HCT116 (cell line): ENCODE results near the gene GMDS. TPM values are rescaled to one million over a fixed set of nuclear protein-coding genes. Genes with fewer than 3 reads are reported as not detected.

Experiments used
- ATAC-seq: fragments of 200-7000 bp; cut with Tn5 transposase; 2 replicates; pipeline ENCODE4 v1.9.1; 2020; ENCODE audit warnings: mild to moderate bottlenecking, moderate library complexity
- BruUV-seq: library from RNA; stranded (reverse); fragments of 400-500 nt; replicated peaks from 2 replicates; lab custom pipeline; 2021; lab: Mats Ljungman, UMichigan
- CTCF ChIA-PET: fragments of 300-600 bp; sonication (Branson Sonifier 250); formaldehyde crosslinking; loops from one replicate; lab custom pipeline; 2021; ENCODE audit warnings: antibody characterized with exemption; lab: Charles Lee
- POLR2A ChIA-PET: fragments of 300-600, 350-600 bp; sonication (Branson Sonifier 250); formaldehyde crosslinking; loops from one replicate; lab custom pipeline; 2021; ENCODE audit warnings: antibody characterized with exemption; lab: Charles Lee
- RAD21 ChIA-PET, 2 experiments: fragments of 300-600 bp; sonication (Branson Sonifier 250); formaldehyde crosslinking; loops; one replicate each; lab custom pipeline; 2023; ENCODE audit warnings: low total read pairs in 2 of 2; ENCODE audit not compliant: uncharacterized antibody in 2 of 2, unreplicated experiment in 2 of 2, low non-redundant PET in 1 of 2; lab: Charles Lee
- DNase-seq: peaks from one replicate; pipeline ENCODE4 v3.0.0-alpha.2; 2010; ENCODE audit warnings: low read depth, low spot score
- H2AFZ ChIP-seq: fragments of 200-600 bp; shearing (Covaris generic), sonication (generic); 2 replicates; pipeline ENCODE4 v1.6.1; 2017; ENCODE audit warnings: low read depth, mixed run types, mixed read lengths, antibody characterized with exemption, low read length; ENCODE audit not compliant: poor library complexity, severe bottlenecking
- H3K27ac ChIP-seq: 2 replicates; pipeline ENCODE4 v1.5.1; 2012; ENCODE audit warnings: low read depth, low read length
- H3K27me3 ChIP-seq: fragments of 200-600 bp; sonication (generic); 2 replicates; pipeline ENCODE4 v1.6.1; 2016; ENCODE audit warnings: mixed run types, low read length, mixed read lengths; ENCODE audit not compliant: insufficient read depth
- H3K36me3 ChIP-seq, 2 experiments: fragments of 200-500 bp in 1 of 2; fragments of 200-600 bp in 1 of 2; sonication (Bioruptor generic) in 1 of 2; sonication (generic) in 1 of 2; 2 replicates each; pipeline versions ENCODE4 v1.5.1 to v1.6.1; 2014 to 2016; ENCODE audit warnings: low read length in 2 of 2, inconsistent platforms in 1 of 2, mixed read lengths in 1 of 2, mixed run types in 1 of 2; ENCODE audit not compliant: insufficient read depth in 2 of 2, control insufficient read depth in 1 of 2
- H3K4me1 ChIP-seq, 2 experiments: fragments of 200-600 bp in 1 of 2; sonication (generic) in 1 of 2; 2 replicates each; pipeline versions ENCODE4 v1.5.1 to v1.6.1; 2012 to 2017; ENCODE audit warnings: low read length in 2 of 2, inconsistent platforms in 1 of 2, mild to moderate bottlenecking in 1 of 2, mixed read lengths in 1 of 2, mixed run types in 1 of 2, moderate library complexity in 1 of 2; ENCODE audit not compliant: insufficient read depth in 2 of 2, control insufficient read depth in 1 of 2
- H3K4me2 ChIP-seq: fragments of 200-600 bp; sonication (generic); 2 replicates; pipeline ENCODE4 v1.6.1; 2017; ENCODE audit warnings: mixed run types, low read length, mixed read lengths
- H3K4me3 ChIP-seq, 2 experiments: fragments of 200-600 bp in 1 of 2; sonication (generic) in 1 of 2; replicated peaks in 1 of 2; 2 replicates each; pipeline ENCODE4 v1.5.1; 2011 to 2016; ENCODE audit warnings: low read length in 2 of 2, control low read depth in 1 of 2, low read depth in 1 of 2, mild to moderate bottlenecking in 1 of 2, mixed read lengths in 1 of 2, mixed run types in 1 of 2
- H3K79me2 ChIP-seq: fragments of 200-600 bp; sonication (generic); 2 replicates; pipeline ENCODE4 v1.6.1; 2017; ENCODE audit warnings: mild to moderate bottlenecking, mixed run types, low read length, moderate library complexity, mixed read lengths; ENCODE audit not compliant: insufficient read depth
- H3K9ac ChIP-seq: fragments of 200-600 bp; sonication (generic); 2 replicates; pipeline ENCODE4 v1.6.1; 2016; ENCODE audit warnings: low read length, mixed read lengths
- H3K9me2 ChIP-seq: fragments of 200-600 bp; sonication (generic), shearing (Covaris generic); 2 replicates; pipeline ENCODE4 v1.6.1; 2017; ENCODE audit warnings: mixed run types, mild to moderate bottlenecking, moderate library complexity; ENCODE audit not compliant: insufficient read depth
- H3K9me3 ChIP-seq, 2 experiments: fragments of 200-500 bp in 1 of 2; fragments of 200-600 bp in 1 of 2; sonication (Bioruptor generic) in 1 of 2; sonication (generic) in 1 of 2; 2 replicates each; pipeline ENCODE4 v1.6.1; 2014 to 2017; ENCODE audit warnings: low read length in 2 of 2, mixed read lengths in 2 of 2, inconsistent platforms in 1 of 2, low read depth in 1 of 2, mild to moderate bottlenecking in 1 of 2, mixed run types in 1 of 2, moderate library complexity in 1 of 2; ENCODE audit not compliant: control insufficient read depth in 1 of 2, insufficient read depth in 1 of 2
- H4K20me1 ChIP-seq: fragments of 200-600 bp; sonication (generic), shearing (Covaris generic); 2 replicates; pipeline ENCODE4 v1.6.1; 2017; ENCODE audit warnings: mixed run types, mild to moderate bottlenecking, moderate library complexity; ENCODE audit not compliant: insufficient read depth
- CBX3 ChIP-seq: IDR thresholded peaks from 2 replicates; pipeline ENCODE4 v1.6.1; 2012; ENCODE audit warnings: low read depth
- EGR1 ChIP-seq: IDR thresholded peaks from 2 replicates; pipeline ENCODE4 v1.6.1; 2012; ENCODE audit warnings: low read depth
- JUND ChIP-seq: IDR thresholded peaks from 2 replicates; pipeline ENCODE4 v1.6.1; 2012
- POLR2A ChIP-seq: IDR thresholded peaks from 2 replicates; pipeline ENCODE4 v1.7.0; 2011; ENCODE audit warnings: borderline replicate concordance; ENCODE audit not compliant: insufficient read depth, insufficient read length; ENCODE audit errors: extremely low read depth
- RAD21 ChIP-seq: IDR thresholded peaks from 2 replicates; pipeline ENCODE4 v1.6.1; 2012; ENCODE audit warnings: low read depth, mild to moderate bottlenecking
- SIN3A ChIP-seq: IDR thresholded peaks from 2 replicates; pipeline ENCODE4 v1.6.1; 2012; ENCODE audit warnings: low read depth
- SP1 ChIP-seq: IDR thresholded peaks from 2 replicates; pipeline ENCODE4 v1.6.1; 2012; ENCODE audit warnings: low read depth
- TCF7L2 ChIP-seq: IDR thresholded peaks from 2 replicates; pipeline ENCODE4 v1.7.0; 2011; ENCODE audit warnings: borderline replicate concordance, inconsistent platforms; ENCODE audit not compliant: insufficient read depth, insufficient read length; ENCODE audit errors: extremely low read depth
- YY1 ChIP-seq: IDR thresholded peaks from 2 replicates; pipeline ENCODE4 v1.6.1; 2011; ENCODE audit warnings: low read length, low read depth, moderate library complexity, mild to moderate bottlenecking; ENCODE audit not compliant: insufficient replicate concordance; ENCODE audit errors: extremely low read depth
- ZFX ChIP-seq: fragments of 450-650 bp; IDR thresholded peaks from 2 replicates; pipeline ENCODE4 v1.6.1; 2017
- ZNF274 ChIP-seq: fragments of 200-500 bp; sonication (Bioruptor generic); IDR thresholded peaks from 2 replicates; pipeline ENCODE4 v1.6.1; 2014; ENCODE audit warnings: mild to moderate bottlenecking, low read depth, low read length, inconsistent platforms
- intact Hi-C: fragments of 100-400 bp; cut with micrococcal nuclease; formaldehyde crosslinking; loops from 2 replicates; pipeline ENCODE4 v1.10.0; 2022
- total RNA-seq: library from RNA; stranded (reverse); gene quantifications from one replicate; pipeline ENCODE4 v1.2.1, GENCODE V29; 2021; ENCODE audit not compliant: unreplicated experiment
- TF ChIP-seq, protein P1 (sequence below): IDR thresholded peaks from 2 replicates; pipeline ENCODE4 v1.6.1; 2012; ENCODE audit warnings: low read depth
- TF ChIP-seq, protein P2 (sequence below): IDR thresholded peaks from 2 replicates; pipeline ENCODE4 v1.6.1; 2012
- TF ChIP-seq, protein P3 (sequence below): IDR thresholded peaks from 2 replicates; pipeline ENCODE4 v1.6.1; 2011; ENCODE audit warnings: mild to moderate bottlenecking, low read length, moderate library complexity; ENCODE audit not compliant: insufficient replicate concordance; ENCODE audit errors: extremely low read depth
- TF ChIP-seq, protein P4 (sequence below): IDR thresholded peaks from 2 replicates; pipeline ENCODE4 v1.6.1; 2012

The GMDS gene
- total RNA-seq, 1 experiment from 2014 or later = 34.4 TPM

DNA sequence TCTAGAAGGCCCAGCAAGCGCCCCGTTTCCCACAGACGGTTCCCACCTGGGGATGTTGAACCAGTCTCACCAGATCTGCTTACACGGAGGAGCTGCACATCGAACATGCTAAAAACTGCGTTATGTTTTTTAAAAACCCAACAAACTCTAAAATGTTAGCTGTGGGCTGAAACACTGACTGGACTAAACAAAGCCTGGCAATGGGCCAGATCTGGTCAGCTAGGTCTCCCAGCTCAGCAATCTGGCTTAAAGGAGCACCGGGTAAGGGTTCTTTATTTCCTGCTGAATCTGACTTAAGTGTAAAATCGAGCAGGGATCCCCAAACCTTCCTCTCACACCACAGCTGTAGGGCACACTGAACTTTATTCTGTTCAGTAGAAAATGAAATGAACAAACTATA is 478.8 kb downstream of the GMDS start:
- no peak overlapping the region for H3K9ac ChIP-seq
- H3K4me2 ChIP-seq = no peak overlapping the region
- POLR2A ChIA-PET = no interaction called here
- H3K79me2 ChIP-seq = no peaks in the 10 kb centered on the region
- peaks cover 10 to 21% of the 10 kb centered on the region in 2 experiments; a peak in 2 of 4 replicates for H3K4me1 ChIP-seq
- H3K27ac ChIP-seq = no peak overlapping the region
- no peaks in the 10 kb centered on the region for H3K9me2 ChIP-seq
- H3K36me3 ChIP-seq = no peaks in the 10 kb centered on the region
- ATAC-seq (no peak), DNase-seq (no peak)
- H3K4me3 ChIP-seq = no peak overlapping the region
- intact Hi-C loops = no loop called here
- RAD21 ChIA-PET = no interaction called here
- no peaks in the 10 kb centered on the region for H4K20me1 ChIP-seq
- no peaks in the 10 kb centered on the region for H3K9me3 ChIP-seq
- BruUV-seq = no TSS peak
- TF ChIP-seq POLR2A = no peak
- H2AFZ ChIP-seq = no peak overlapping the region
- no peaks in the 10 kb centered on the region for H3K27me3 ChIP-seq
- CTCF ChIA-PET = no interaction called here

DNA sequence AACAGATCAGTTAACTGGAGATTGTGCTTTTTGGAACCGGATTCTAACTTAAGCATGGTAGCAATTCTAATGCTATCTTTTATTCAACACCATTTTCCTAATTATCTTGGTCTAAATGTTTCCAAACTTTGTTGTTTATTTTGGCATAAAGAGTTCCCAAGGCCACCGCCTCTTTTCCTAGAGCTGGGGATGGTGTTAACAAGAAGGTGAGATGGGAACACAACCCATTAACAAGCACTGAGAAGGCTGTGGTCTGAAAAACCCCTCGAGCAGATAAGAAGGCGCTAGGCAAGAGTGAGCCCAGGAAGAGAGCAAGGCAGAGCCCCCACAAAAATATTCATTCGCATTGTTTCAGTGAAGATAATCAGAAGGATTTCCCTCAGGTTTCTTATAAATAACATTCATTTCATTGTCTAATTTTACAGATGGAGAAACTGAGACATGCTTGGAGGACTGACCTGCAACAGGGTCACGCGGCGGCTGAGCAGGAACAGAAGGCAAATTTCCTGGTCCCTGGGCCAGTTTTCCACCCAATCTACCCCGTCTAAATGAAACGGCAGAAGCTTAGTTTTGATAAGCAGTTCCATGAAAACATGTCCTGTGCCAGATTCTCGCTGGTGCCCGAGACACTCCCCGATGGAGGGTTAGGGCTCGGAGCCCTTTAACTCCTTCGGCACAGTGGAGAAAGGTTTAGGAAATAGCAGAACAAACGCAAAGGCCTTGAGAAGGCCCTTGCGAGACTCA is 480.1 kb downstream of the GMDS start:
- no peak for ATAC-seq
- Histone ChIP-seq H3K4me3 (no peak overlapping the region), H3K27ac (no peak overlapping the region), H3K4me2 (no peak overlapping the region), H3K79me2 (no peaks in the 10 kb centered on the region), H3K9me3 (no peaks in the 10 kb centered on the region), H3K36me3 (no peaks in the 10 kb centered on the region), H3K9me2 (no peaks in the 10 kb centered on the region), H3K9ac (no peak overlapping the region), H3K4me1 (peaks cover 10 to 17% of the 10 kb centered on the region in 2 experiments; a peak in 2 of 4 replicates), H2AFZ (no peak overlapping the region), H4K20me1 (no peaks in the 10 kb centered on the region), H3K27me3 (no peaks in the 10 kb centered on the region)
- ChIA-PET CTCF (no interaction called here), POLR2A (no interaction called here), RAD21 (no interaction called here)
- BruUV-seq = no TSS peak
- intact Hi-C loops = no loop called here
- DNase-seq = no peak
- no peak for TF ChIP-seq SIN3A
- TF ChIP-seq SP1 = no peak
- TF ChIP-seq, protein P1, sequence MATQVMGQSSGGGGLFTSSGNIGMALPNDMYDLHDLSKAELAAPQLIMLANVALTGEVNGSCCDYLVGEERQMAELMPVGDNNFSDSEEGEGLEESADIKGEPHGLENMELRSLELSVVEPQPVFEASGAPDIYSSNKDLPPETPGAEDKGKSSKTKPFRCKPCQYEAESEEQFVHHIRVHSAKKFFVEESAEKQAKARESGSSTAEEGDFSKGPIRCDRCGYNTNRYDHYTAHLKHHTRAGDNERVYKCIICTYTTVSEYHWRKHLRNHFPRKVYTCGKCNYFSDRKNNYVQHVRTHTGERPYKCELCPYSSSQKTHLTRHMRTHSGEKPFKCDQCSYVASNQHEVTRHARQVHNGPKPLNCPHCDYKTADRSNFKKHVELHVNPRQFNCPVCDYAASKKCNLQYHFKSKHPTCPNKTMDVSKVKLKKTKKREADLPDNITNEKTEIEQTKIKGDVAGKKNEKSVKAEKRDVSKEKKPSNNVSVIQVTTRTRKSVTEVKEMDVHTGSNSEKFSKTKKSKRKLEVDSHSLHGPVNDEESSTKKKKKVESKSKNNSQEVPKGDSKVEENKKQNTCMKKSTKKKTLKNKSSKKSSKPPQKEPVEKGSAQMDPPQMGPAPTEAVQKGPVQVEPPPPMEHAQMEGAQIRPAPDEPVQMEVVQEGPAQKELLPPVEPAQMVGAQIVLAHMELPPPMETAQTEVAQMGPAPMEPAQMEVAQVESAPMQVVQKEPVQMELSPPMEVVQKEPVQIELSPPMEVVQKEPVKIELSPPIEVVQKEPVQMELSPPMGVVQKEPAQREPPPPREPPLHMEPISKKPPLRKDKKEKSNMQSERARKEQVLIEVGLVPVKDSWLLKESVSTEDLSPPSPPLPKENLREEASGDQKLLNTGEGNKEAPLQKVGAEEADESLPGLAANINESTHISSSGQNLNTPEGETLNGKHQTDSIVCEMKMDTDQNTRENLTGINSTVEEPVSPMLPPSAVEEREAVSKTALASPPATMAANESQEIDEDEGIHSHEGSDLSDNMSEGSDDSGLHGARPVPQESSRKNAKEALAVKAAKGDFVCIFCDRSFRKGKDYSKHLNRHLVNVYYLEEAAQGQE = no peak
- TF ChIP-seq TCF7L2 = no peak
- TF ChIP-seq, protein P2, sequence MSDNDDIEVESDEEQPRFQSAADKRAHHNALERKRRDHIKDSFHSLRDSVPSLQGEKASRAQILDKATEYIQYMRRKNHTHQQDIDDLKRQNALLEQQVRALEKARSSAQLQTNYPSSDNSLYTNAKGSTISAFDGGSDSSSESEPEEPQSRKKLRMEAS = no peak
- TF ChIP-seq JUND = no peak
- TF ChIP-seq, protein P3, sequence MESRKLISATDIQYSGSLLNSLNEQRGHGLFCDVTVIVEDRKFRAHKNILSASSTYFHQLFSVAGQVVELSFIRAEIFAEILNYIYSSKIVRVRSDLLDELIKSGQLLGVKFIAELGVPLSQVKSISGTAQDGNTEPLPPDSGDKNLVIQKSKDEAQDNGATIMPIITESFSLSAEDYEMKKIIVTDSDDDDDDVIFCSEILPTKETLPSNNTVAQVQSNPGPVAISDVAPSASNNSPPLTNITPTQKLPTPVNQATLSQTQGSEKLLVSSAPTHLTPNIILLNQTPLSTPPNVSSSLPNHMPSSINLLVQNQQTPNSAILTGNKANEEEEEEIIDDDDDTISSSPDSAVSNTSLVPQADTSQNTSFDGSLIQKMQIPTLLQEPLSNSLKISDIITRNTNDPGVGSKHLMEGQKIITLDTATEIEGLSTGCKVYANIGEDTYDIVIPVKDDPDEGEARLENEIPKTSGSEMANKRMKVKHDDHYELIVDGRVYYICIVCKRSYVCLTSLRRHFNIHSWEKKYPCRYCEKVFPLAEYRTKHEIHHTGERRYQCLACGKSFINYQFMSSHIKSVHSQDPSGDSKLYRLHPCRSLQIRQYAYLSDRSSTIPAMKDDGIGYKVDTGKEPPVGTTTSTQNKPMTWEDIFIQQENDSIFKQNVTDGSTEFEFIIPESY = no peak
- TF ChIP-seq, protein P4, sequence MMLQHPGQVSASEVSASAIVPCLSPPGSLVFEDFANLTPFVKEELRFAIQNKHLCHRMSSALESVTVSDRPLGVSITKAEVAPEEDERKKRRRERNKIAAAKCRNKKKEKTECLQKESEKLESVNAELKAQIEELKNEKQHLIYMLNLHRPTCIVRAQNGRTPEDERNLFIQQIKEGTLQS = no peak
- TF ChIP-seq RAD21 = no peak
- no peak for TF ChIP-seq ZFX
- TF ChIP-seq EGR1 = no peak
- TF ChIP-seq YY1 = no peak
- no peak for TF ChIP-seq ZNF274
- no peak for TF ChIP-seq CBX3
